H1 (cell line): ENCODE measurements around the gene TTBK1. TPM values are rescaled to one million over a fixed set of nuclear protein-coding genes. Genes with fewer than 3 reads are reported as not detected.

Experiments used
- CTCF ChIA-PET: fragments of 300-600 bp; sonication (Branson Sonifier 250); formaldehyde crosslinking; loops from one replicate; lab custom pipeline; 2021; ENCODE audit not compliant: partially characterized antibody; lab: Charles Lee
- POLR2A ChIA-PET: fragments of 300-600 bp; sonication (Branson Sonifier 250); formaldehyde crosslinking; loops from one replicate; lab custom pipeline; 2021; ENCODE audit warnings: inconsistent platforms; ENCODE audit not compliant: partially characterized antibody; lab: Charles Lee
- DNase-seq, 2 experiments: peaks; one replicate each; pipeline versions ENCODE4 v3.0.0 to v3.0.0-alpha.2; 2010 to 2022; ENCODE audit warnings: low spot score in 2 of 2, low read depth in 1 of 2, mixed read lengths in 1 of 2
- FAIRE-seq: peaks from 2 replicates; lab custom pipeline; 2011; peaks lifted over from hg19 to GRCh38; lab: Jason Lieb, UNC
- H2AFZ ChIP-seq: 2 replicates; pipeline ENCODE4 v1.8.1; 2012; ENCODE audit warnings: low read length, inconsistent platforms
- H2AK5ac ChIP-seq: 2 replicates; pipeline ENCODE4 v1.6.1; 2013; ENCODE audit warnings: low read depth, low read length
- H2BK120ac ChIP-seq: replicated peaks from 2 replicates; pipeline ENCODE3; 2013; ENCODE audit warnings: low read depth, low read length, inconsistent platforms
- H2BK12ac ChIP-seq: 2 replicates; pipeline ENCODE4 v1.6.1; 2013; ENCODE audit warnings: low read depth, low read length
- H2BK15ac ChIP-seq: 2 replicates; pipeline ENCODE4 v1.6.1; 2013; ENCODE audit warnings: low read length
- H2BK20ac ChIP-seq: 2 replicates; pipeline ENCODE4 v1.6.1; 2013; ENCODE audit warnings: low read length
- H2BK5ac ChIP-seq: 2 replicates; pipeline ENCODE4 v1.6.1; 2013; ENCODE audit warnings: low read depth, low read length
- H3K14ac ChIP-seq: 2 replicates; pipeline ENCODE4 v1.6.1; 2013; ENCODE audit warnings: inconsistent platforms; ENCODE audit not compliant: insufficient read length
- H3K18ac ChIP-seq: 2 replicates; pipeline ENCODE4 v1.6.1; 2013; ENCODE audit warnings: low read length; ENCODE audit errors: extremely low read depth
- H3K23ac ChIP-seq: 2 replicates; pipeline ENCODE4 v1.6.1; 2013; ENCODE audit warnings: inconsistent platforms; ENCODE audit not compliant: insufficient read length
- H3K23me2 ChIP-seq: 2 replicates; pipeline ENCODE4 v1.6.1; 2013; ENCODE audit warnings: low read depth, low read length
- H3K27ac ChIP-seq: 2 replicates; pipeline ENCODE4 v1.6.1; 2011; ENCODE audit warnings: low read depth, low read length, inconsistent platforms
- H3K27me3 ChIP-seq, 4 experiments: replicated peaks in 1 of 4; 1 replicate in 1 of 4; 2 replicates in 3 of 4; pipeline versions ENCODE4 v1.6.1 to v1.8.1; 2011 to 2013; ENCODE audit warnings: low read length in 3 of 4, mild to moderate bottlenecking in 3 of 4, inconsistent platforms in 2 of 4, mixed read lengths in 2 of 4, moderate library complexity in 1 of 4; ENCODE audit not compliant: control insufficient read depth in 3 of 4, insufficient read depth in 3 of 4; ENCODE audit errors: extremely low read depth in 1 of 4
- H3K36me3 ChIP-seq, 4 experiments: 2 replicates each; pipeline versions ENCODE4 v1.6.1 to v1.8.1; 2011 to 2013; ENCODE audit warnings: mild to moderate bottlenecking in 4 of 4, low read length in 3 of 4, moderate library complexity in 2 of 4, control low read depth in 1 of 4, inconsistent platforms in 1 of 4; ENCODE audit not compliant: insufficient read depth in 4 of 4, control insufficient read depth in 2 of 4
- H3K4ac ChIP-seq: replicated peaks from 2 replicates; pipeline ENCODE3; 2013; ENCODE audit warnings: low read length, low read depth, mixed read lengths, inconsistent platforms; ENCODE audit not compliant: insufficient read length
- H3K4me1 ChIP-seq, 4 experiments: replicated peaks in 1 of 4; 1 replicate in 1 of 4; 2 replicates in 3 of 4; pipeline versions ENCODE4 v1.6.1 to v1.8.1; 2011 to 2013; ENCODE audit warnings: low read length in 3 of 4, inconsistent platforms in 2 of 4, mixed read lengths in 1 of 4; ENCODE audit not compliant: insufficient read depth in 4 of 4, control insufficient read depth in 3 of 4
- H3K4me2 ChIP-seq, 2 experiments: 2 replicates each; pipeline versions ENCODE4 v1.6.1 to v1.8.1; 2011 to 2013; ENCODE audit warnings: low read depth in 2 of 2, low read length in 2 of 2, control low read depth in 1 of 2, inconsistent platforms in 1 of 2, mild to moderate bottlenecking in 1 of 2; ENCODE audit not compliant: insufficient read depth in 1 of 2
- H3K4me3 ChIP-seq, 4 experiments: fragments of 200-600, 300-600 bp in 1 of 4; sonication (generic), shearing (Covaris generic), sonication (Bioruptor Twin) in 1 of 4; 2 replicates each; pipeline versions ENCODE4 v1.5.1 to v1.8.1; 2011 to 2016; ENCODE audit warnings: low read length in 4 of 4, low read depth in 3 of 4, control low read depth in 2 of 4, inconsistent platforms in 2 of 4, mild to moderate bottlenecking in 2 of 4, mixed read lengths in 1 of 4, moderate library complexity in 1 of 4; ENCODE audit not compliant: insufficient read depth in 2 of 4; ENCODE audit errors: extremely low read depth in 1 of 4
- H3K56ac ChIP-seq: replicated peaks from 2 replicates; pipeline ENCODE3; 2013; ENCODE audit warnings: low read depth, mild to moderate bottlenecking, mixed read lengths, low read length, inconsistent platforms; ENCODE audit not compliant: insufficient read length
- H3K79me1 ChIP-seq: 2 replicates; pipeline ENCODE4 v1.6.1; 2013; ENCODE audit warnings: low read depth, low read length, control low read depth
- H3K79me2 ChIP-seq, 2 experiments: 2 replicates each; pipeline versions ENCODE4 v1.6.1 to v1.8.1; 2012 to 2013; ENCODE audit warnings: low read length in 2 of 2, mild to moderate bottlenecking in 2 of 2, inconsistent platforms in 1 of 2; ENCODE audit not compliant: insufficient read depth in 2 of 2, control insufficient read depth in 1 of 2
- H3K9ac ChIP-seq, 4 experiments: replicated peaks in 1 of 4; 1 replicate in 1 of 4; 2 replicates in 3 of 4; pipeline versions ENCODE4 v1.6.1 to v1.8.1; 2011 to 2013; ENCODE audit warnings: low read depth in 3 of 4, low read length in 3 of 4, control low read depth in 2 of 4, mild to moderate bottlenecking in 2 of 4, moderate library complexity in 2 of 4, inconsistent platforms in 1 of 4; ENCODE audit errors: extremely low read depth in 1 of 4
- H3K9me3 ChIP-seq, 2 experiments: 2 replicates each; pipeline versions ENCODE4 v1.6.1 to v1.8.1; 2012 to 2013; ENCODE audit warnings: mild to moderate bottlenecking in 2 of 2, moderate library complexity in 2 of 2, control low read depth in 1 of 2, inconsistent platforms in 1 of 2, low read depth in 1 of 2, low read length in 1 of 2, mixed read lengths in 1 of 2; ENCODE audit not compliant: insufficient read depth in 2 of 2
- H4K20me1 ChIP-seq, 2 experiments: replicated peaks in 1 of 2; 2 replicates each; pipeline versions ENCODE3 to v1.8.1; 2011 to 2013; ENCODE audit warnings: inconsistent platforms in 2 of 2, low read length in 2 of 2, mild to moderate bottlenecking in 1 of 2; ENCODE audit not compliant: insufficient read depth in 2 of 2, control insufficient read depth in 1 of 2
- H4K5ac ChIP-seq: 2 replicates; pipeline ENCODE4 v1.6.1; 2013; ENCODE audit warnings: low read length, low read depth, mixed read lengths, inconsistent platforms; ENCODE audit not compliant: insufficient read length
- H4K8ac ChIP-seq: 2 replicates; pipeline ENCODE4 v1.8.0; 2013; ENCODE audit warnings: mild to moderate bottlenecking, moderate library complexity, low read length, inconsistent platforms; ENCODE audit not compliant: insufficient read depth; ENCODE audit errors: extremely low read depth
- H4K91ac ChIP-seq: replicated peaks from 2 replicates; pipeline ENCODE3; 2013; ENCODE audit warnings: low read length, mixed read lengths, inconsistent platforms; ENCODE audit not compliant: insufficient read length
- ASH2L ChIP-seq: fragments of 200-600, 300-600 bp; sonication (generic); IDR thresholded peaks from one replicate; pipeline ENCODE4 v1.7.1; 2017; ENCODE audit warnings: low read length
- SP2 ChIP-seq: IDR thresholded peaks from 2 replicates; pipeline ENCODE4 v1.6.1; 2012; ENCODE audit warnings: mild to moderate bottlenecking, low read length, inconsistent platforms
- SRF ChIP-seq: IDR thresholded peaks from 2 replicates; pipeline ENCODE4 v1.6.1; 2011; ENCODE audit warnings: mild to moderate bottlenecking, low read depth, low read length, moderate library complexity
- WGBS, 2 experiments: shearing (Covaris generic) in 1 of 2; methylation state at CpG; one replicate each; pipeline versions ENCODE4 v1.1.6 to v1.1.7; 2013 to 2015; ENCODE audit warnings: low lambda C conversion rate in 2 of 2, mixed read lengths in 2 of 2, inconsistent platforms in 1 of 2, low coverage in 1 of 2, missing lambda C conversion rate in 1 of 2; ENCODE audit not compliant: insufficient replicate concordance in 2 of 2, insufficient coverage in 1 of 2, insufficient read length in 1 of 2; ENCODE audit errors: extremely low coverage in 1 of 2, missing lambda C conversion rate in 1 of 2; 5-methylcytosine and 5-hydroxymethylcytosine counted together
- polyA plus RNA-seq, 7 experiments: library from polyadenylated mRNA; depleted of rRNA in 3 of 7; stranded (reverse) in 5 of 7; unstranded in 2 of 7; fragments of >200 nt in 5 of 7; fragments of 200-250 nt in 2 of 7; gene quantifications; 1 replicate in 5 of 7; 2 replicates in 1 of 7; 4 replicates in 1 of 7; pipeline versions ENCODE4 v1.2.1 to v1.2.3, GENCODE V29; 2011 to 2013; ENCODE audit warnings: missing spikeins in 2 of 7, mixed read lengths in 2 of 7
- total RNA-seq: library from RNA; stranded (reverse); fragmentation: NEBNext Ultra II Directional; extraction: Animal tissue kit (Norgen Biotek cat#: 25700); gene quantifications from 2 replicates; pipeline ENCODE4 v1.2.1, GENCODE V29; 2021
- TF ChIP-seq, protein P1 (sequence below): IDR thresholded peaks from 2 replicates; pipeline ENCODE4 v1.6.1; 2011; ENCODE audit warnings: low read length, improper control_type of control experiment

Gene TTBK1
- total and polyA plus RNA-seq, 2 of the 8 experiments (the other 6 are each of a cell fraction or from before 2014, with no cell fraction given) = 0.53 to 1.6 TPM

DNA sequence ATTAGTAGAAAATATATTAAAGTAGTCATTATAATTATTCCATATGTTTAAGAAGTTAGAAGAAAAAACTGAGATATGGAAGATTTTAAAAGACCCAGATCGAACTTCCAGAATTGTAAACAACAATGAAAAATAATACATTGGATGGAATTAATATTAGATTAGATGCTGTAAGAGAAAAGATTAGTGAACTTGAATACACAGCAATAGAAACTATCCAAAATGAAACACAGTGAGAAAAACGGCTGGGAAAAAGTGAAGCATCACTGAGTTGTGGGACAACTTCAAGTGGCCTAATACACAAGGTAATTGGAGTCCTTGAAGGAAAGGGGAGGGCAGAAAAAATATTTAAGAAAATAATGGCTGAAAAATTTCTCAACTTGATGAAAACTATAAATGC, 4.2 kb upstream of the TTBK1 start:
- Histone ChIP-seq H3K27me3 (peaks cover 5 to 32% (median 28%) of the 10 kb centered on the region in 4 experiments), H4K5ac (no peak overlapping the region), H3K14ac (no peak overlapping the region), H3K27ac (no peak overlapping the region), H3K9me3 (no peaks in the 10 kb centered on the region), H3K79me1 (no peaks in the 10 kb centered on the region), H3K23me2 (no peaks in the 10 kb centered on the region; the same call in 1 of the 2 replicates), H3K9ac (no peak overlapping the region), H3K4me3 (no peak overlapping the region), H4K20me1 (peaks cover 0 to 4% of the 10 kb centered on the region in 2 experiments), H3K36me3 (no peaks in the 10 kb centered on the region), H3K18ac (no peak overlapping the region), H2BK15ac (no peak overlapping the region), H2BK5ac (no peak overlapping the region), H4K91ac (no peak overlapping the region), H3K56ac (no peak overlapping the region), H2AFZ (no peak overlapping the region), H2BK12ac (no peak overlapping the region), H2BK120ac (no peak overlapping the region), H2AK5ac (no peak overlapping the region), H3K4me1 (peaks cover 0 to 2% (median 0%) of the 10 kb centered on the region in 4 experiments; a peak in 1 of 7 replicates), H3K23ac (no peak overlapping the region), H3K79me2 (no peaks in the 10 kb centered on the region), H3K4me2 (no peak overlapping the region), H4K8ac (no peak overlapping the region), H2BK20ac (no peak overlapping the region), H3K4ac (no peak overlapping the region)
- DNase-seq (no peak), FAIRE-seq (no peak)
- POLR2A ChIA-PET = interaction anchor here (1.2 kb wide), 1 partner anchor 69 kb away, joined by 4 read pairs; no protein-coding TSS in a partner anchor
- TF ChIP-seq SP2 (no peak), ASH2L (no peak), SRF (no peak)
- TF ChIP-seq, protein P1, sequence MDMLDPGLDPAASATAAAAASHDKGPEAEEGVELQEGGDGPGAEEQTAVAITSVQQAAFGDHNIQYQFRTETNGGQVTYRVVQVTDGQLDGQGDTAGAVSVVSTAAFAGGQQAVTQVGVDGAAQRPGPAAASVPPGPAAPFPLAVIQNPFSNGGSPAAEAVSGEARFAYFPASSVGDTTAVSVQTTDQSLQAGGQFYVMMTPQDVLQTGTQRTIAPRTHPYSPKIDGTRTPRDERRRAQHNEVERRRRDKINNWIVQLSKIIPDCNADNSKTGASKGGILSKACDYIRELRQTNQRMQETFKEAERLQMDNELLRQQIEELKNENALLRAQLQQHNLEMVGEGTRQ = no peak
- 79% methylated on average over 2 of the region's 2 CpGs; no CpG with 5 or more reads in 1 of the 2 experiments for WGBS, 2 experiments
- CTCF ChIA-PET = interaction anchor here (0.6 to 2.2 kb wide), 3 partner anchors 10 to 58 kb away, joined by 4 to 22 read pairs (median 4); partner anchors contain the start of gene DNPH1
